SW480 (cell line): ENCODE results near the gene NHLRC3.
"Not testable (repeated sequence)": the region's sequence is repeated elsewhere in the genome, so short reads cannot be mapped to it uniquely, and the experiment has no call there.

ENCODE experiments used
- DNase-seq: peaks from one replicate; pipeline ENCODE4 v3.0.0-alpha.2; 2016; ENCODE audit warnings: low spot score

The NHLRC3 gene

DNA sequence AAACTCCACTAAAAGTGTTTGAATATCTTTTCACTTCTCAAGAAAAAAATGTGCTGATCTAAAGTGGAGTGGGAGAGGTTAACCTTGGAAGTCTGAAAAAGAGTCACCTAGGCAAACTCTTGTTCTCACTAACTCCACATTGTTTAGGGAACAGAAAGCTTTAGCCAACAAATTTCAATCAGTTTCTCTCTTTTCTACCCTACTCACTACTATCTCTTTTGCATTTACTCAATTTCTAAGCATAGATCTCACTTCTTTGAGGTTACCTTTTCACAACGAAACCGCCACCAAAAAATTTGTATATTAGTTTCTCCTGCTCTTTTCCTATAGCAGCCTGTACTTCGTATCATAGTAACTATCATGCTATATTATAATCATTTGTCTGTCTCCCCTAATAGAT lies 6.3 kb downstream of the NHLRC3 start:
- DNase-seq, result no peak

DNA sequence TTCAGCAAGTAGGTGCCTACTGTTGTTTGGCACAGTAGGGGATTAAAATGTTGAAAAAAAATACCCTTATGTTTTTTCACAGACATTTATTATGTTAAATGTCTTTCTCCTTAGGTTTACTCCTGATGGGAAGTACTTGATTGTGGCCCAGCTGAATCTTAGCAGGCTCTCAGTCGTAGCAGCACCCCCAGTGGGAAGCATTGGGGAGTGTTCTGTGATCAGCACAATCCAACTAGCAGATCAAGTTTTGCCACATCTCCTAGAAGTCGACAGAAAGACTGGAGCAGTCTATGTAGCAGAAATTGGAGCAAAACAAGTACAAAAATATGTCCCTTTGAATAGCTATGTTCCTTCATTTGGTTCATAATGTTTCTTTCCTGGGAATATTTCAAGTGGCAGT lies 9.3 kb downstream of the NHLRC3 start:
- DNase-seq, result no peak

DNA sequence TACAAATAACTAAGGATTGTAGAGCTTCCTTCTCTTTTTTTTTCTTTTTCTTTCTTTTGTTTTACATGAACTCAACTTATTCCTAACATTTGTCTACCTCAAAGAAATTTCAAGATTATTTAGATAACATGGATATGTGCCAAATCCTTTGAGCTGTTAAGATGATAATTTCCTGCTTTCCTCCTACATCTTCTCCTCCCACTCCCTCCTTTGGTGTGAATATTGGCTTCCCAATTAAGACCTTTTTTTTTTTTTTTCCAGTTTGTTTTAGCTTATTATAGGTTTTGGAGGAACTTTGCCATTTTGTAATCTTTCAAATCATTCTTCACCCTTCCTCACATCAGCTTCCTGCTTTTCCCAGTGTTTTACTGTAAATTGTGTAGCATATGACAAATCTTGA lies 10.6 kb downstream of the NHLRC3 start:
- DNase-seq, result no peak

DNA sequence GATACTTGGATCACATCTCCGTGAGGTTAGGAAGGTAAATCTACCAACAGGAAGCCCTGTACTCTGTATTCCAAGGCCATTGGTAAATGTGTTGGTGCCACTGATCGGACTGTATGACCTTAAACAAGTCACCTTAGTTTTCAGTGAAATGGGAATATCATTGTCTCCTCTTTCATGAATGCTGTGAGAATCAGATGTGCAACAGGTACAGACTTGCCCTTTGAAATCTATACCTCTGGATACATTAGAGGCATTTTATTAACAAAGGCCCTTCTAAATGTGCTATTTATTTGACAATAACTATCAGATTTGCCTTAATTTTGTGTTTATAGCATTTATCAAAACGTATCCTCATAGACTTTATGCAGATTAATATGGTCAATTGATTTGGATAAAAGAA lies 11.0 kb downstream of the NHLRC3 start:
- DNase-seq, result no peak

DNA sequence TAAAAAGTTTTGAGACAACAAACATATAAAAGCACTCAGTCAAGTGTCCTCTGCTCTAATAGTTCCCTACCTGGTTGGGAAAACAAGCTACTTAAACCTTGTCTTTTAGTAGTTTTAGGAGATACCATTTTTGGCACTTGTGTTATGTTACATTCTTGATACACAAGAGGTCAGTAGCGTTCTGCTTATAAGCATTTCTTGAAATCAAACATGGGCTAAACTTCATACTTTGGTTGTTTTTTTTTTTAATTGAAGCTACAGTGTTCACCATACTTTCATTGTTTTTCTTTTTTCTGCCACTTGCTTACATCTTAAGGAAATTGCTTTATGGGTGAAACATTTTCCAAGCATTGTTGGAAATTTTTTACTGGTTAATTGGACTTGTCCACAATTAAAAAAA lies 12.9 kb downstream of the NHLRC3 start:
- DNase-seq, result peak; percentile 45

- no peak for DNase-seq
Observed at GRCh38 chr13:39052944-39053343, 14.7 kb downstream of the NHLRC3 start.

- DNase-seq, result no peak
Observed at GRCh38 chr13:39054112-39054511, 15.9 kb downstream of the NHLRC3 start.

- no peak for DNase-seq
Observed at GRCh38 chr13:39056018-39056417, 17.8 kb downstream of the NHLRC3 start.

DNA sequence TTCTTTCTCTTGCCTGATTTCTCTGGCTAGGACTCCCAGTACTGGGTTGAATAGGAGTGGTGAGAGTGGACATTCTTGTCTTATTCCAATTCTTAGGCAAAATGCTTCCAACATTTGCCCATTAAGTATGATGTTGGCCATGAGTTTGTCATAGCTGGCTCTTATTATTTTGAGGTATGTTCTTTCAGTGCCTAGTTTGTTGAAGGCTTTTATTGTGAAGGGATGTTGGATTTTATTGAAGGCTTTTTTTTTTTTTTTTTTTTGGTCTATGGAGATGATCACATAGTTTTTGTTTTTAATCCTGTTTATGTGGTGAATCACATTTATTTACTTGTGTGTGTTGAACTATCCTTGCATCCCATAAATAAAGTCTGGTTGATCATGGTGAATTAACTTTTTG lies 19.8 kb downstream of the NHLRC3 start:
- DNase-seq, result no peak

- DNase-seq, result no peak
Observed at GRCh38 chr13:39062004-39062403, 23.7 kb downstream of the NHLRC3 start.

DNA sequence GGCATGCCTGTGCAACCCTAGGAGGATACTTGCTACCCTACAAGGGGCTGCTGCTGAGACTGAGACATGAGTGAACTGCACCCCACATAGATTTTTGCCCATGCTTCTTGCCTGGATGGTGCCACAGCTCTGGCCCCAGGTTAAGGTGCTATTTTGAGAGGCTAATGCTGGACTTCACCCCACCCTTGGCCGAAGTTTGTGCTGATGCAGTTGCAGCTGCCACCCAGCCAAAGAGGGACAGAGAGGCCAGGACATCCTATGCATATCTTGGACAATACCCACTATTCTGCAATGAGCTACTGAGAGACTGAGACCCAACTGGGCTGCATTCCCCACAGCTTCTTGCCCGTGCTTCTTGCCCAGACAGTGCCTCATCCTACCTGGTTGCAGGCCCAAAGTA lies 34.6 kb downstream of the NHLRC3 start:
- no peak for DNase-seq

GRCh38 chr13:39073983-39074382 lies 35.7 kb downstream of the NHLRC3 start:
- peak; percentile 1 for DNase-seq

DNA sequence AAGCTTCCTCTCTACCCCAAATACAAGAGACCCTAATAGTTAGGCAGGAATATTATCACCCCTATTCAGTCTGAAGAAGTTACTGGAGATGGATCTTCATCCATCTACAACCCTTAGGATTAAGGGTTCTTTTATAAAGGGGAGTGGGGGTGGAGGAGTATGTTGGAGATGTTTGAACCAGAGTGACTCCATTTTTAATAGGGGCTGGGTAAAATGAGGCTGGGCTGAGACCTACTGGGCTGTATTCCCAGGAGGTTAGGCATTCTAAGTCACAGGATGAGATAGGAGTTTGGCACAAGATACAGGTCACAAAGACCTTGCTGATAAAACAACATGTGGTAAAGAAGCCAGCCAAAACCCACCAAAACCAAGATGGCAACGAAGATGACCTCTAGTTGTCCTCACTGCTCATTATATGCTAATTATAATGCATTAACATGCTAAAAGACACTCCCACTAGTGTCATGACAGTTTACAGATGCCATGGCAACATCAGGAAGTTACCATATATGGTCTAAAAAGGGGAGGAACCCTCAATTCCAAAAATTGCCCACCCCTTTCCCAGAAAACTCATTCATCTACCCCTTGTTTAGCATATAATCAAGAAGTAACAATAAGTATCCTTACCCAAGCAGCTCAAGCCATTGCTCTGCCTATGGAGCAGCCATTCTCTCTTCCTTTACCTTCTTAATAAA lies 48.1 kb downstream of the NHLRC3 start:
- not testable (repeated sequence) for DNase-seq

- no peak for DNase-seq
Observed at GRCh38 chr13:39091586-39091985, 53.3 kb downstream of the NHLRC3 start.

DNA sequence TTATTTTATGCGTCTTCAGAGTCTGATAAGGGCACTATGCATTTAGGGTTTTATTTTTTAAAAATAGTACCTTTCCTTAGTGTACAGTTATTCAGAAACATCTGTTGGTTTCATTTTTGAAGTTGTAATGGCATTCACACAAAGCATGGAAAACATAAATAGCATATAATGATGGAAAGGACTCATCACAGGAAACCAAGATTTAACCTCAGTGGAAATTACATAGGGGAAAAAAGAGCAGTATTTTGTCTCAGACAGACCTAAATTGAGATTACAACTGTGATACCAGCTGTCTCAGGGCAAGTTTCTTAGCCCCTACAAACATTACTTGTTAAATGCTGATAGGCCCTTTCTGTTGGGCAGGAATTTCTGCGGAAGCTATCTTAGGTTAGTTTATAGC lies 57.2 kb downstream of the NHLRC3 start:
- DNase-seq, result no peak

GRCh38 chr13:39099231-39099630 lies 61.0 kb downstream of the NHLRC3 start:
- no peak for DNase-seq
